ENCODE measurements around the gene PRKCE. TPM values are rescaled to one million over a fixed set of nuclear protein-coding genes. Genes with fewer than 3 reads are reported as not detected.

PRKCE gene
- total RNA-seq, 5 donors from 2014 or later (not counting 1 experiment from before 2014, with no cell fraction given), result 16.5 to 29.8 (median 23.4) TPM

- no peaks in the 10 kb centered on the region for H3K27me3 ChIP-seq (replicated peaks in 1 of 2; ENCODE audit: control insufficient read depth in 2 of 2, extremely low read depth in 1 of 2, insufficient read depth in 2 of 2, low read length in 1 of 2)
- Mint-ChIP-seq H3K36me3 (peaks cover 3% of the 10 kb centered on the region), H3K4me1 (peaks cover 0 to 13% (median 4%) of the 10 kb centered on the region in 3 donors), H3K27me3 (peaks cover 0 to 5% of the 10 kb centered on the region in 2 donors), H3K9me3 (no peaks in the 10 kb centered on the region), H3K4me3 (no peak overlapping the region), H3K27ac (no peak overlapping the region)
- H3K4me3 ChIP-seq (ENCODE audit: control insufficient read depth in 1 of 2, extremely low read depth in 1 of 2, low read length in 1 of 2), result no peak overlapping the region
- no peak overlapping the region for H3K27ac ChIP-seq (ENCODE audit: low read length)
- 96% methylated on average over 4 of the region's 4 CpGs for WGBS (ENCODE audit: insufficient coverage)
- DNase-seq, result no peak
- H3K9me3 ChIP-seq, result no peaks in the 10 kb centered on the region
- no peaks in the 10 kb centered on the region for H3K36me3 ChIP-seq (ENCODE audit: control insufficient read depth in 2 of 2, extremely low read depth in 1 of 2, insufficient read depth in 1 of 2, low read length in 1 of 2)
- no peak for ATAC-seq (replicated peaks in 1 of 4)
- H3K4me1 ChIP-seq (ENCODE audit: control insufficient read depth in 1 of 2, extremely low read depth in 1 of 2, insufficient read depth in 2 of 2, low read length in 2 of 2), result no peaks in the 10 kb centered on the region
- POLR2A ChIA-PET, result no interaction called here
- CTCF ChIA-PET, result no interaction called here
Measured at GRCh38 chr2:46068636-46069035, 417.2 kb downstream of the PRKCE start.

- H3K9me3 ChIP-seq, result no peaks in the 10 kb centered on the region
- Mint-ChIP-seq H3K36me3 (peaks cover 12% of the 10 kb centered on the region), H3K9me3 (no peaks in the 10 kb centered on the region), H3K27ac (no peak overlapping the region), H3K27me3 (peaks cover 0 to 5% of the 10 kb centered on the region in 2 donors), H3K4me3 (no peak overlapping the region), H3K4me1 (peaks cover 0 to 13% (median 4%) of the 10 kb centered on the region in 3 donors)
- no peak overlapping the region for H3K27ac ChIP-seq (ENCODE audit: low read length)
- no peak overlapping the region for H3K4me3 ChIP-seq (ENCODE audit: control insufficient read depth in 1 of 2, extremely low read depth in 1 of 2, low read length in 1 of 2)
- ATAC-seq (replicated peaks in 1 of 4) (no peak), DNase-seq (no peak)
- CTCF ChIA-PET, result interaction anchor here (0.7 to 1.1 kb wide), 2 partner anchors 8 to 13 kb away, joined by 3 read pairs; no protein-coding TSS in a partner anchor
- 80% methylated on average over 1 of the region's 3 CpGs for WGBS (ENCODE audit: insufficient coverage)
- POLR2A ChIA-PET, result no interaction called here
- H3K36me3 ChIP-seq (ENCODE audit: control insufficient read depth in 2 of 2, extremely low read depth in 1 of 2, insufficient read depth in 1 of 2, low read length in 1 of 2), result no peaks in the 10 kb centered on the region
- H3K4me1 ChIP-seq (ENCODE audit: control insufficient read depth in 1 of 2, extremely low read depth in 1 of 2, insufficient read depth in 2 of 2, low read length in 2 of 2), result no peaks in the 10 kb centered on the region
- no peaks in the 10 kb centered on the region for H3K27me3 ChIP-seq (replicated peaks in 1 of 2; ENCODE audit: control insufficient read depth in 2 of 2, extremely low read depth in 1 of 2, insufficient read depth in 2 of 2, low read length in 1 of 2)
Measured at GRCh38 chr2:46071074-46071473, 419.6 kb downstream of the PRKCE start.

GRCh38 chr2:46072101-46072820, 420.8 kb downstream of the PRKCE start:
- H3K9me3 ChIP-seq, result no peaks in the 10 kb centered on the region
- no peak overlapping the region for H3K4me3 Mint-ChIP-seq
- no peak overlapping the region for H3K27ac ChIP-seq (ENCODE audit: low read length)
- H3K4me1 Mint-ChIP-seq, result peaks cover 0 to 6% (median 4%) of the 10 kb centered on the region in 3 donors
- CTCF ChIA-PET, result no interaction called here
- 90% methylated on average over 3 of the region's 8 CpGs for WGBS (ENCODE audit: insufficient coverage)
- H3K4me1 ChIP-seq (ENCODE audit: control insufficient read depth in 1 of 2, extremely low read depth in 1 of 2, insufficient read depth in 2 of 2, low read length in 2 of 2), result no peaks in the 10 kb centered on the region
- no peaks in the 10 kb centered on the region for H3K27me3 Mint-ChIP-seq
- no peaks in the 10 kb centered on the region for H3K36me3 ChIP-seq (ENCODE audit: control insufficient read depth in 2 of 2, extremely low read depth in 1 of 2, insufficient read depth in 1 of 2, low read length in 1 of 2)
- peaks cover 12% of the 10 kb centered on the region for H3K36me3 Mint-ChIP-seq
- no peaks in the 10 kb centered on the region for H3K27me3 ChIP-seq (replicated peaks in 1 of 2; ENCODE audit: control insufficient read depth in 2 of 2, extremely low read depth in 1 of 2, insufficient read depth in 2 of 2, low read length in 1 of 2)
- no peak for ATAC-seq (replicated peaks in 1 of 4)
- POLR2A ChIA-PET, result no interaction called here
- H3K27ac Mint-ChIP-seq, result no peak overlapping the region
- no peak overlapping the region for H3K4me3 ChIP-seq (ENCODE audit: control insufficient read depth in 1 of 2, extremely low read depth in 1 of 2, low read length in 1 of 2)
- no peaks in the 10 kb centered on the region for H3K9me3 Mint-ChIP-seq
- no peak for DNase-seq

DNA sequence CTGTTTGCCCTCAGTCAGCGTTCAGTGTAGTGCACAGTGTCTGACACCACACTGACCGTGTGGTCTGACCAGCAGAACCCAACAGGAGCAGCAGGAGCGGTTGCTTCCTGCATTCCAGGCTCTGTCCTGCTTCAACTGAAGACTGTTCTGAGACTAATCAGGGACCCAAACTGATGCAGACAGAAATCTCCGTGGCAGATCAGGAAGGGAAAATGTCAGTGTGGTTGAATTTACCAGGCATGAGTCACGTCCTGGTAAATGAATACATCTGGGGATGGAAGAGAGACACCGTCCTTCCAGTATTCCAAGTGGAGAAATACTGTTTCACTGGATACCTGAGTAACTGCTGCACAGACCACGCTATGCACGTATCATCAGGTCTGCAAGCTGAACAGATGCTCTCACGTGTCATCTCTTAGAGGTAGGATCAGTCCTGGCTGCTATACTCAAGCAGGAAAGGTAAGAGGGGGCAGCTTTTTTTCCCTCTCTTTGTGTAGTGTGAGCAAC, 422.1 kb downstream of the PRKCE start:
- Histone ChIP-seq H3K4me3 (ENCODE audit: control insufficient read depth in 1 of 2, extremely low read depth in 1 of 2, low read length in 1 of 2) (no peak overlapping the region), H3K9me3 (no peaks in the 10 kb centered on the region), H3K27ac (ENCODE audit: low read length) (no peak overlapping the region), H3K36me3 (ENCODE audit: control insufficient read depth in 2 of 2, extremely low read depth in 1 of 2, insufficient read depth in 1 of 2, low read length in 1 of 2) (no peaks in the 10 kb centered on the region), H3K27me3 (replicated peaks in 1 of 2; ENCODE audit: control insufficient read depth in 2 of 2, extremely low read depth in 1 of 2, insufficient read depth in 2 of 2, low read length in 1 of 2) (no peaks in the 10 kb centered on the region), H3K4me1 (ENCODE audit: control insufficient read depth in 1 of 2, extremely low read depth in 1 of 2, insufficient read depth in 2 of 2, low read length in 2 of 2) (no peaks in the 10 kb centered on the region)
- POLR2A ChIA-PET, result no interaction called here
- no peaks in the 10 kb centered on the region for H3K9me3 Mint-ChIP-seq
- CTCF ChIA-PET, result no interaction called here
- H3K4me1 Mint-ChIP-seq, result peaks cover 0 to 4% (median 0%) of the 10 kb centered on the region in 3 donors
- no peak overlapping the region for H3K4me3 Mint-ChIP-seq
- no peak for ATAC-seq (replicated peaks in 1 of 4)
- WGBS (ENCODE audit: insufficient coverage), result 79% methylated on average over 9 of the region's 9 CpGs
- H3K36me3 Mint-ChIP-seq, result peaks cover 12% of the 10 kb centered on the region
- no peaks in the 10 kb centered on the region for H3K27me3 Mint-ChIP-seq
- DNase-seq, result no peak
- H3K27ac Mint-ChIP-seq, result no peak overlapping the region

GRCh38 chr2:46074501-46074900, 423.0 kb downstream of the PRKCE start:
- no peaks in the 10 kb centered on the region for H3K36me3 ChIP-seq (ENCODE audit: control insufficient read depth in 2 of 2, extremely low read depth in 1 of 2, insufficient read depth in 1 of 2, low read length in 1 of 2)

GRCh38 chr2:46075848-46076247, 424.4 kb downstream of the PRKCE start:
- H3K9me3 ChIP-seq, result no peaks in the 10 kb centered on the region
- H3K4me3 Mint-ChIP-seq, result no peak overlapping the region
- POLR2A ChIA-PET, result no interaction called here
- no peak overlapping the region for H3K27ac Mint-ChIP-seq
- H3K27ac ChIP-seq (ENCODE audit: low read length), result no peak overlapping the region
- CTCF ChIA-PET, result interaction anchor here in 1 of 2 donors (0.6 kb wide), 1 partner anchor 14 kb away, joined by 3 read pairs; no protein-coding TSS in a partner anchor
- no peaks in the 10 kb centered on the region for H3K27me3 Mint-ChIP-seq
- no peaks in the 10 kb centered on the region for H3K27me3 ChIP-seq (replicated peaks in 1 of 2; ENCODE audit: control insufficient read depth in 2 of 2, extremely low read depth in 1 of 2, insufficient read depth in 2 of 2, low read length in 1 of 2)
- no peaks in the 10 kb centered on the region for H3K9me3 Mint-ChIP-seq
- ATAC-seq (replicated peaks in 1 of 4), result no peak
- peaks cover 0 to 4% (median 0%) of the 10 kb centered on the region in 3 donors for H3K4me1 Mint-ChIP-seq
- no peaks in the 10 kb centered on the region for H3K4me1 ChIP-seq (ENCODE audit: control insufficient read depth in 1 of 2, extremely low read depth in 1 of 2, insufficient read depth in 2 of 2, low read length in 2 of 2)
- H3K36me3 Mint-ChIP-seq, result peaks cover 20% of the 10 kb centered on the region
- DNase-seq, result no peak
- WGBS (ENCODE audit: insufficient coverage), result 87% methylated on average over 3 of the region's 5 CpGs
- no peaks in the 10 kb centered on the region for H3K36me3 ChIP-seq (ENCODE audit: control insufficient read depth in 2 of 2, extremely low read depth in 1 of 2, insufficient read depth in 1 of 2, low read length in 1 of 2)
- H3K4me3 ChIP-seq (ENCODE audit: control insufficient read depth in 1 of 2, extremely low read depth in 1 of 2, low read length in 1 of 2), result no peak overlapping the region

More at GRCh38 chr2:46074501-46074900, 423.0 kb downstream of the PRKCE start:
- Mint-ChIP-seq H3K4me1 (peaks cover 0 to 4% (median 0%) of the 10 kb centered on the region in 3 donors), H3K27me3 (no peaks in the 10 kb centered on the region), H3K4me3 (no peak overlapping the region), H3K27ac (no peak overlapping the region), H3K36me3 (peaks cover 17% of the 10 kb centered on the region), H3K9me3 (no peaks in the 10 kb centered on the region)
- H3K4me3 ChIP-seq (ENCODE audit: control insufficient read depth in 1 of 2, extremely low read depth in 1 of 2, low read length in 1 of 2), result no peak overlapping the region
- ATAC-seq (replicated peaks in 1 of 4), result no peak
- H3K9me3 ChIP-seq, result no peaks in the 10 kb centered on the region
- H3K4me1 ChIP-seq (ENCODE audit: control insufficient read depth in 1 of 2, extremely low read depth in 1 of 2, insufficient read depth in 2 of 2, low read length in 2 of 2), result no peaks in the 10 kb centered on the region
- ChIA-PET CTCF (interaction anchor here in 1 of 2 donors (0.5 kb wide), 1 partner anchor 311 kb away, joined by 3 read pairs; no protein-coding TSS in a partner anchor), POLR2A (no interaction called here)
- 88% methylated on average over 4 of the region's 4 CpGs for WGBS (ENCODE audit: insufficient coverage)
- DNase-seq, result no peak
- H3K27me3 ChIP-seq (replicated peaks in 1 of 2; ENCODE audit: control insufficient read depth in 2 of 2, extremely low read depth in 1 of 2, insufficient read depth in 2 of 2, low read length in 1 of 2), result no peaks in the 10 kb centered on the region
- no peak overlapping the region for H3K27ac ChIP-seq (ENCODE audit: low read length)
